NCI-H69 (cell line): ENCODE measurements around the gene WNK3.
"Not testable (repeated sequence)": the region's sequence is repeated elsewhere in the genome, so short reads cannot be mapped to it uniquely, and the experiment has no call there.

Source experiments
- DNase-seq: peaks from one replicate; lab custom pipeline; 2025; lab: John Stamatoyannopoulos, UW

WNK3 gene

GRCh38 chrX:54357414-54358377 lies at the start of gene WNK3:
Gene WNK3, minus strand, starts transcription at chrX:54358046.
- DNase-seq, result peak; percentile 94

- DNase-seq, result no peak
Observed at GRCh38 chrX:54407266-54407665, 49.4 kb upstream of the WNK3 start.

- no peak for DNase-seq
Observed at GRCh38 chrX:54397113-54397512, 39.3 kb upstream of the WNK3 start.

GRCh38 chrX:54386314-54386713 lies 28.5 kb upstream of the WNK3 start:
- DNase-seq, result no peak

GRCh38 chrX:54384661-54385060 lies 26.8 kb upstream of the WNK3 start:
- DNase-seq, result not testable (repeated sequence)

- no peak for DNase-seq
Observed at GRCh38 chrX:54359408-54359807, 1.6 kb upstream of the WNK3 start.

GRCh38 chrX:54358424-54359211 lies 772 bp upstream of the WNK3 start:
- DNase-seq, result peak; percentile 90

GRCh38 chrX:54352677-54353076 lies 5.2 kb downstream of the WNK3 start:
- no peak for DNase-seq

GRCh38 chrX:54337383-54337782 lies 20.5 kb downstream of the WNK3 start:
- not testable (repeated sequence) for DNase-seq

- no peak for DNase-seq
Observed at GRCh38 chrX:54325077-54325476, 32.8 kb downstream of the WNK3 start.

GRCh38 chrX:54320067-54320466 lies 37.8 kb downstream of the WNK3 start:
- DNase-seq, result no peak

GRCh38 chrX:54306379-54306778 lies 51.5 kb downstream of the WNK3 start:
- no peak for DNase-seq

- no peak for DNase-seq
Observed at GRCh38 chrX:54301516-54301915, 56.3 kb downstream of the WNK3 start.

- DNase-seq, result no peak
Observed at GRCh38 chrX:54294306-54294705, 63.5 kb downstream of the WNK3 start.

- DNase-seq, result no peak
Observed at GRCh38 chrX:54292755-54293154, 65.1 kb downstream of the WNK3 start.

- no peak for DNase-seq
Observed at GRCh38 chrX:54291758-54292157, 66.1 kb downstream of the WNK3 start.

- no peak for DNase-seq
Observed at GRCh38 chrX:54288968-54289367, 68.9 kb downstream of the WNK3 start.

- DNase-seq, result peak; percentile 0
Observed at GRCh38 chrX:54288277-54288676, 69.6 kb downstream of the WNK3 start.

- no peak for DNase-seq
Observed at GRCh38 chrX:54281676-54282075, 76.2 kb downstream of the WNK3 start.

GRCh38 chrX:54280466-54280865 lies 77.4 kb downstream of the WNK3 start:
- no peak for DNase-seq

- no peak for DNase-seq
Observed at GRCh38 chrX:54271664-54272063, 86.2 kb downstream of the WNK3 start.

- DNase-seq, result peak; percentile 29
Observed at GRCh38 chrX:54248309-54248708, 109.5 kb downstream of the WNK3 start.

- DNase-seq, result no peak
Observed at GRCh38 chrX:54246866-54247265, 111.0 kb downstream of the WNK3 start.
